Sigmoid colon (tissue), 7 donors: ENCODE results near the gene MAPKAPK5. TPM values are rescaled to one million over a fixed set of nuclear protein-coding genes. Genes with fewer than 3 reads are reported as not detected.

ENCODE experiments used
- DNase-seq: peaks from one replicate; pipeline ENCODE4 v3.0.0-alpha.2; 2019
- H3K27ac ChIP-seq, 4 donors: fragments of 200-600 bp; sonication (generic); one replicate each; pipeline ENCODE4 v1.5.1; 2016 to 2019; ENCODE audit warnings: mild to moderate bottlenecking in 1 of 4
- H3K27me3 ChIP-seq, 3 donors: fragments of 200-600 bp; sonication (generic); one replicate each; pipeline ENCODE4 v1.5.1; 2019; ENCODE audit warnings: mild to moderate bottlenecking in 1 of 3
- H3K36me3 ChIP-seq, 4 donors: fragments of 200-600 bp; sonication (generic); one replicate each; pipeline ENCODE4 v1.5.1; 2016 to 2019
- H3K4me1 ChIP-seq, 4 donors: fragments of 200-600 bp; sonication (generic); one replicate each; pipeline ENCODE4 v1.5.1; 2017 to 2019
- H3K4me3 ChIP-seq, 4 donors: fragments of 200-600 bp; sonication (generic); one replicate each; pipeline ENCODE4 v1.5.1; 2017 to 2019; ENCODE audit warnings: mild to moderate bottlenecking in 2 of 4, moderate library complexity in 1 of 4
- H3K9me3 ChIP-seq, 4 donors: fragments of 200-600 bp in 3 of 4; sonication (generic) in 3 of 4; one replicate each; pipeline versions ENCODE4 v1.5.1 to v1.6.1; 2013 to 2019
- CTCF ChIP-seq, 4 experiments: fragments of 450-650 bp in 3 of 4; fragments of 200-600 bp in 1 of 4; IDR thresholded peaks; one replicate each; pipeline ENCODE4 v1.5.1; 2016 to 2019; ENCODE audit warnings: antibody characterized with exemption in 4 of 4, mild to moderate bottlenecking in 3 of 4, moderate library complexity in 2 of 4
- EP300 ChIP-seq, 4 donors: sonication (generic); formaldehyde crosslinking; IDR thresholded peaks; one replicate each; pipeline ENCODE4 v1.6.1; 2017; ENCODE audit warnings: antibody characterized with exemption in 4 of 4
- POLR2A ChIP-seq, 2 donors: fragments of 450-650 bp; IDR thresholded peaks; one replicate each; pipeline ENCODE4 v1.6.1; 2016; ENCODE audit warnings: antibody characterized with exemption in 2 of 2, mild to moderate bottlenecking in 2 of 2, moderate library complexity in 2 of 2
- POLR2AphosphoS5 ChIP-seq, 4 donors: sonication (generic); formaldehyde crosslinking; IDR thresholded peaks; one replicate each; pipeline ENCODE4 v1.6.1; 2017; ENCODE audit warnings: antibody characterized with exemption in 4 of 4
- WGBS, 2 donors: extraction: QIAGEN DNeasy Blood & Tissue Kit; methylation state at CpG; one replicate each; pipeline ENCODE4 v1.1.7; 2013; 5-methylcytosine and 5-hydroxymethylcytosine counted together
- intact Hi-C: fragments of 100-400 bp; cut with DNase I; formaldehyde crosslinking; loops from one replicate; pipeline ENCODE4 v1.15.1; 2023
- polyA plus RNA-seq, 3 donors: library from polyadenylated mRNA; stranded (reverse); fragments of 200-250 nt; gene quantifications; one replicate each; pipeline ENCODE4 v1.2.3, GENCODE V29; 2013
- total RNA-seq, 4 donors: library from RNA; depleted of rRNA; stranded (reverse); fragments of >200 nt; gene quantifications; one replicate each; pipeline ENCODE4 v1.1.0, GENCODE V29; 2016
- donor health status: healthy with polysubstance abuse.
- donor health status: Bipolar disorder and iron deficiency.
- donor health status: healthy.

The MAPKAPK5 gene
- total and polyA plus RNA-seq, 7 donors = 25.7 to 48.2 (median 39.2) TPM

GRCh38 chr12:111927346-111927745 is 85.3 kb downstream of the MAPKAPK5 start:
- Histone ChIP-seq H3K4me3 (no peak overlapping the region), H3K27me3 (no peaks in the 10 kb centered on the region), H3K9me3 (no peaks in the 10 kb centered on the region), H3K27ac (no peak overlapping the region), H3K36me3 (no peaks in the 10 kb centered on the region), H3K4me1 (no peaks in the 10 kb centered on the region)
- intact Hi-C loops = no loop called here
- WGBS, 2 donors = 88 to 90% methylated on average over 5 of the region's 5 CpGs
- TF ChIP-seq POLR2A (IDR thresholded peaks at IDR 0.05) (no peak), CTCF (IDR thresholded peaks at IDR 0.05) (no peak), EP300 (IDR thresholded peaks at IDR 0.05) (no peak), POLR2AphosphoS5 (IDR thresholded peaks at IDR 0.05) (no peak)
- no peak for DNase-seq

GRCh38 chr12:111932241-111932640 is 90.2 kb downstream of the MAPKAPK5 start:
- intact Hi-C loops = no loop called here
- Histone ChIP-seq H3K4me3 (no peak overlapping the region), H3K27ac (no peak overlapping the region), H3K9me3 (no peaks in the 10 kb centered on the region), H3K4me1 (peaks cover 0 to 10% (median 5%) of the 10 kb centered on the region in 4 donors), H3K27me3 (no peaks in the 10 kb centered on the region), H3K36me3 (no peaks in the 10 kb centered on the region)
- no peak for TF ChIP-seq POLR2AphosphoS5 (IDR thresholded peaks at IDR 0.05)
- no peak for TF ChIP-seq CTCF (IDR thresholded peaks at IDR 0.05)
- TF ChIP-seq EP300 (IDR thresholded peaks at IDR 0.05) = no peak
- no peak for TF ChIP-seq POLR2A (IDR thresholded peaks at IDR 0.05)
- no peak for DNase-seq
- WGBS, 2 donors = 90 to 95% methylated on average over 5 of the region's 5 CpGs

GRCh38 chr12:111936869-111937268 is 94.8 kb downstream of the MAPKAPK5 start:
- Histone ChIP-seq H3K4me3 (peak overlapping the region in 1 of 4 donors; percentile 1), H3K9me3 (no peaks in the 10 kb centered on the region), H3K27ac (peak overlapping the region; percentile 58 to 76 (median 69)), H3K27me3 (no peaks in the 10 kb centered on the region), H3K4me1 (peaks cover 0 to 20% (median 15%) of the 10 kb centered on the region in 4 donors), H3K36me3 (no peaks in the 10 kb centered on the region)
- no peak for TF ChIP-seq POLR2AphosphoS5 (IDR thresholded peaks at IDR 0.05)
- TF ChIP-seq POLR2A (IDR thresholded peaks at IDR 0.05) = no peak
- no peak for TF ChIP-seq CTCF (IDR thresholded peaks at IDR 0.05)
- no peak for TF ChIP-seq EP300 (IDR thresholded peaks at IDR 0.05)
- DNase-seq = no peak
- intact Hi-C loops = no loop called here

GRCh38 chr12:111937429-111937828 is 95.4 kb downstream of the MAPKAPK5 start:
- Histone ChIP-seq H3K9me3 (no peaks in the 10 kb centered on the region), H3K27me3 (no peaks in the 10 kb centered on the region), H3K4me1 (peaks cover 0 to 21% (median 16%) of the 10 kb centered on the region in 4 donors), H3K36me3 (no peaks in the 10 kb centered on the region), H3K4me3 (peak overlapping the region in 1 of 4 donors; percentile 1), H3K27ac (peak overlapping the region; percentile 58 to 76 (median 69))
- WGBS, 2 donors = 80 to 85% methylated on average over 1 of the region's 1 CpG
- TF ChIP-seq EP300 (IDR thresholded peaks at IDR 0.05) = no peak
- no peak for TF ChIP-seq POLR2AphosphoS5 (IDR thresholded peaks at IDR 0.05)
- no peak for TF ChIP-seq POLR2A (IDR thresholded peaks at IDR 0.05)
- TF ChIP-seq CTCF (IDR thresholded peaks at IDR 0.05) = no peak
- intact Hi-C loops = no loop called here
- no peak for DNase-seq

- H3K4me3 ChIP-seq = no peak overlapping the region
- H3K4me1 ChIP-seq = peaks cover 0 to 19% (median 14%) of the 10 kb centered on the region in 4 donors
- TF ChIP-seq POLR2AphosphoS5 (IDR thresholded peaks at IDR 0.05) = peak in 1 of 4 donors; percentile 45
- TF ChIP-seq CTCF (IDR thresholded peaks at IDR 0.05) = no peak
- intact Hi-C loops = loop anchor here (10.0 kb wide), 1 partner anchor 222 kb away; no protein-coding TSS in a partner anchor
- H3K27me3 ChIP-seq = no peaks in the 10 kb centered on the region
- no peak for DNase-seq
- H3K9me3 ChIP-seq = no peaks in the 10 kb centered on the region
- WGBS, 2 donors = 40 to 64% methylated on average over 5 of the region's 5 CpGs
- H3K27ac ChIP-seq = peak overlapping the region in 3 of 4 donors; percentile 3 to 50 (median 43)
- no peaks in the 10 kb centered on the region for H3K36me3 ChIP-seq
Measured at GRCh38 chr12:111942557-111942956, 100.5 kb downstream of the MAPKAPK5 start.
